Spleen (tissue), 11 donors: ENCODE data around the gene HHAT. TPM values are rescaled to one million over a fixed set of nuclear protein-coding genes. Genes with fewer than 3 reads are reported as not detected.

Experiments
- DNase-seq: peaks from one replicate; pipeline ENCODE4 v3.0.0-alpha.2; 2020
- H3K27ac ChIP-seq, 8 donors: fragments of 200-600 bp; sonication (generic) in 7 of 8; 1 replicate in 4 of 8; 2 replicates in 4 of 8; pipeline versions ENCODE4 v1.5.0 to v1.8.0; 2016 to 2021; ENCODE audit warnings: inconsistent platforms in 4 of 8, mild to moderate bottlenecking in 4 of 8, moderate library complexity in 1 of 8
- H3K27me3 ChIP-seq, 7 donors: fragments of 200-600 bp; sonication (generic) in 6 of 7; replicated peaks in 1 of 7; 1 replicate in 4 of 7; 2 replicates in 3 of 7; pipeline versions ENCODE4 v1.5.0 to v1.8.0; 2016 to 2021; ENCODE audit warnings: inconsistent platforms in 3 of 7, mild to moderate bottlenecking in 1 of 7
- H3K36me3 ChIP-seq, 6 donors: fragments of 200-600 bp; sonication (generic) in 5 of 6; 1 replicate in 4 of 6; 2 replicates in 2 of 6; pipeline versions ENCODE4 v1.5.0 to v1.8.0; 2016 to 2021; ENCODE audit warnings: inconsistent platforms in 2 of 6
- H3K4me1 ChIP-seq, 6 donors: fragments of 200-600 bp; sonication (generic) in 5 of 6; 1 replicate in 3 of 6; 2 replicates in 3 of 6; pipeline versions ENCODE4 v1.5.0 to v1.8.0; 2016 to 2021; ENCODE audit warnings: inconsistent platforms in 3 of 6
- H3K4me3 ChIP-seq, 8 donors: fragments of 200-600 bp; sonication (generic) in 7 of 8; 1 replicate in 4 of 8; 2 replicates in 4 of 8; pipeline versions ENCODE4 v1.5.0 to v1.8.0; 2016 to 2021; ENCODE audit warnings: inconsistent platforms in 4 of 8, mild to moderate bottlenecking in 4 of 8, moderate library complexity in 2 of 8
- H3K9me3 ChIP-seq, 8 donors: fragments of 200-600 bp; sonication (generic) in 7 of 8; 1 replicate in 4 of 8; 2 replicates in 4 of 8; pipeline versions ENCODE4 v1.5.0 to v1.8.0; 2016 to 2021; ENCODE audit warnings: inconsistent platforms in 4 of 8
- CTCF ChIP-seq, 11 experiments: fragments of 200-600 bp in 7 of 11; fragments of 450-650 bp in 4 of 11; sonication (generic) in 4 of 11; IDR thresholded peaks in 8 of 11; conservative IDR thresholded peaks in 3 of 11; 1 replicate in 7 of 11; 2 replicates in 4 of 11; pipeline versions ENCODE4 v1.4.0 to v1.8.0; 2016 to 2021; ENCODE audit warnings: antibody characterized with exemption in 11 of 11, inconsistent platforms in 4 of 11, mild to moderate bottlenecking in 1 of 11
- POLR2A ChIP-seq, 3 donors: fragments of 450-650 bp; IDR thresholded peaks; one replicate each; pipeline ENCODE4 v1.5.1; 2017; ENCODE audit warnings: antibody characterized with exemption in 3 of 3, mild to moderate bottlenecking in 1 of 3
- POLR2AphosphoS5 ChIP-seq, 3 donors: sonication (generic); formaldehyde crosslinking; IDR thresholded peaks; one replicate each; pipeline ENCODE4 v1.5.1; 2017; ENCODE audit warnings: antibody characterized with exemption in 3 of 3
- WGBS, 5 donors: extraction: QIAGEN DNeasy Blood & Tissue Kit in 3 of 5; methylation state at CpG; one replicate each; pipeline versions ENCODE4 v1.1.5 to v1.1.7; 2013 to 2018; 5-methylcytosine and 5-hydroxymethylcytosine counted together
- intact Hi-C: fragments of 100-400 bp; cut with DNase I; formaldehyde crosslinking; loops from one replicate; pipeline ENCODE4 v1.15.0; 2023; ENCODE audit warnings: low total_unique reads
- polyA plus RNA-seq, 3 donors: library from polyadenylated mRNA; stranded (reverse); fragments of 200-250 nt; gene quantifications; one replicate each; pipeline ENCODE4 v1.2.1, GENCODE V29; 2013
- total RNA-seq, 7 donors: library from RNA; depleted of rRNA in 3 of 7; stranded (reverse); fragments of >200 nt in 3 of 7; fragmentation: NEBNext Ultra II Directional in 4 of 7; extraction: Animal tissue kit (Norgen Biotek cat#: 25700) in 4 of 7; gene quantifications; one replicate each; pipeline versions ENCODE4 v1.1.0 to v1.2.1, GENCODE V29; 2016 to 2021
- donor health status: healthy with polysubstance abuse.
- donor health status: DM: no; HTN: no; CAD: no; lungs with moderate emphysema.
- donor health status: DM: no; HTN: no; CAD: no.
- donor health status: Bipolar disorder and iron deficiency.
- donor health status: healthy.
- donor health status: DM: no; HTN: no; CAD: no.
- donor health status: DM: yes; HTN: yes; CAD: no.

The HHAT gene
- total and polyA plus RNA-seq, 10 donors = 1.3 to 8.8 (median 4.7) TPM

GRCh38 chr1:210586771-210587170 is 258.1 kb downstream of the HHAT start:
- Histone ChIP-seq H3K4me3 (no peak overlapping the region), H3K27ac (no peak overlapping the region), H3K27me3 (no peaks in the 10 kb centered on the region), H3K9me3 (peaks cover 0 to 12% (median 9%) of the 10 kb centered on the region in 8 donors), H3K4me1 (no peaks in the 10 kb centered on the region), H3K36me3 (peaks cover 0 to 13% (median 0%) of the 10 kb centered on the region in 6 donors)
- WGBS, 5 donors = 70 to 93% (median 81%) methylated on average over 4 of the region's 4 CpGs
- intact Hi-C loops = no loop called here
- no peak for DNase-seq
- TF ChIP-seq POLR2AphosphoS5 (IDR thresholded peaks at IDR 0.05) (no peak), POLR2A (IDR thresholded peaks at IDR 0.05) (no peak), CTCF (IDR thresholded peaks at IDR 0.05 in 8 of 11, conservative IDR thresholded peaks at IDR 0.05 in 3 of 11) (no peak)

DNA sequence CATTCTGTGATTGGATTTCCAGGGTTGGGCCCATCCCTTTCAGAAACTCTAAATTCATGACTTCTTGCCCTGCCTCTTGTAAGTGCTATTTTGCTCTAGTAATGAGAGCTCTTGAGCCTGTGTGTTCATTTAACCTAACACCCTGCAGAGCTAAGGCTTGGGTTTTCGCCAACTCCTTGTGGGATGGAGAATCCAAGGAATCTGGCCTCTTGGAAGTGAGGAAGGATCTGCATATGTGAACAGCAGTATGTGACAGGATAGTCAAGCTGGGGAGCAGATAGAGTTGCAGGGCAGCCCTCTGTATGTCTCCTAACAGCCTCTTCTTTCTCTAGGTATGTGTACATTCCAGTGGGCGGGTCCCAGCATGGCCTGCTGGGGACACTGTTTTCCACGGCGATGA is 258.9 kb downstream of the HHAT start:
- H3K27ac ChIP-seq = no peak overlapping the region
- no peaks in the 10 kb centered on the region for H3K27me3 ChIP-seq
- DNase-seq = no peak
- no peak overlapping the region for H3K4me3 ChIP-seq
- H3K4me1 ChIP-seq = no peaks in the 10 kb centered on the region
- 88 to 98% (median 93%) methylated on average over 4 of the region's 4 CpGs for WGBS, 5 donors
- peaks cover 0 to 12% (median 9%) of the 10 kb centered on the region in 8 donors for H3K9me3 ChIP-seq
- TF ChIP-seq POLR2A (IDR thresholded peaks at IDR 0.05) = no peak
- TF ChIP-seq CTCF (IDR thresholded peaks at IDR 0.05 in 8 of 11, conservative IDR thresholded peaks at IDR 0.05 in 3 of 11) = no peak
- no peak for TF ChIP-seq POLR2AphosphoS5 (IDR thresholded peaks at IDR 0.05)
- intact Hi-C loops = no loop called here
- H3K36me3 ChIP-seq = peaks cover 0 to 13% (median 0%) of the 10 kb centered on the region in 6 donors

DNA sequence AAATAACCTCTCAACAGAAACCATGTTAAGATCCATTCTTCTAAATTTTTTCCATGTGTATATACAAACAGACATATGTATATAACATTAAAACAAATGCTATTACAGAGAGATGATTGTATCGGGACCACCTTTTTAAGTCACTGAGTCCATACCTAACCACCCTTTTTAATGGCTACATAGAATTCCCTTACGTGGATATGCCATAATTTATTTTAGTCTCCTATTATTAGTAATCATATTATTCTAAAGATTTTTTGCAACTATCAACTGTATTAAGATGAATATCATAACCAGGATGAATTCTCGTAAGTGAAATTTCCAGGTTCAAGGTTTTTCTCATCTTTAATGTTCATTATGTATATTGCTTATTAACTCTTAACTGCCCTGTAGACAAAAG is 259.7 kb downstream of the HHAT start:
- intact Hi-C loops = no loop called here
- Histone ChIP-seq H3K27me3 (no peaks in the 10 kb centered on the region), H3K4me3 (no peak overlapping the region), H3K27ac (no peak overlapping the region), H3K4me1 (no peaks in the 10 kb centered on the region), H3K36me3 (peaks cover 0 to 13% (median 0%) of the 10 kb centered on the region in 6 donors), H3K9me3 (peaks cover 0 to 12% (median 9%) of the 10 kb centered on the region in 8 donors)
- whole genome bisulfite sequencing, 5 donors = 91 to 95% (median 93%) methylated on average over 3 of the region's 3 CpGs
- TF ChIP-seq POLR2AphosphoS5 (IDR thresholded peaks at IDR 0.05) (no peak), POLR2A (IDR thresholded peaks at IDR 0.05) (no peak), CTCF (IDR thresholded peaks at IDR 0.05 in 8 of 11, conservative IDR thresholded peaks at IDR 0.05 in 3 of 11) (no peak)
- no peak for DNase-seq

DNA sequence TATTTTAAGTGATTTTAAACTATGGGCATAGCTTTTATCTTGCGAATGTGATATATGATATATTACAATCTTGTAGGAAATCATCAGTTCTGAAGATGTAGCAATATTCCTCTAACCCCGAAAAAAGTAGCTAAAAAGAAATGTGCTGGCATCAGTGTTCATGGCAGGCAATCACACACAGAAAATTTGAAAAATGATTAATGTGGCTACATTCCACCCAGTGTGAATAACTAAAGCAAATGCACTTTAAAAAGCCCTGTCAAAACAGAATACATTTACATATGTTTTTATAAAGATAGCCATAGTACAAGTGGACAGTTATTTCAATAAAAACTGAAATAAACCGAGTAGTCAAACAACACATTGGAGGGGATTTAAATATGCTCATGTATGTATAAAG is 260.2 kb downstream of the HHAT start:
- intact Hi-C loops = no loop called here

More for the DNA sequence above, 260.2 kb downstream of the HHAT start:
- 86 to 93% (median 89%) methylated on average over 3 of the region's 3 CpGs for WGBS, 5 donors
- H3K9me3 ChIP-seq = peaks cover 0 to 12% (median 9%) of the 10 kb centered on the region in 8 donors
- H3K4me1 ChIP-seq = no peaks in the 10 kb centered on the region
- DNase-seq = no peak
- no peaks in the 10 kb centered on the region for H3K27me3 ChIP-seq
- no peak overlapping the region for H3K4me3 ChIP-seq
- TF ChIP-seq CTCF (IDR thresholded peaks at IDR 0.05 in 8 of 11, conservative IDR thresholded peaks at IDR 0.05 in 3 of 11) (no peak), POLR2A (IDR thresholded peaks at IDR 0.05) (no peak), POLR2AphosphoS5 (IDR thresholded peaks at IDR 0.05) (no peak)
- no peak overlapping the region for H3K27ac ChIP-seq
- peaks cover 0 to 13% (median 0%) of the 10 kb centered on the region in 6 donors for H3K36me3 ChIP-seq
